ENCODE data around the gene CD63.
"Not testable (repeated sequence)": the region's sequence is repeated elsewhere in the genome, so short reads cannot be mapped to it uniquely, and the experiment has no call there.

The CD63 gene

GRCh38 chr12:55728939-55729818, at the start of gene CD63:
CD63 (minus strand) TSS chr12:55729009; CDS start chr12:55728341, 668 bp downstream.
- DNase-seq (ENCODE audit: low read depth), result peak; percentile 58

- DNase-seq (ENCODE audit: low read depth), result no peak
Observed at GRCh38 chr12:55777856-55778255, 49.0 kb upstream of the CD63 start.

GRCh38 chr12:55771736-55772135, 42.9 kb upstream of the CD63 start:
- no peak for DNase-seq (ENCODE audit: low read depth)

GRCh38 chr12:55767156-55767555, 38.3 kb upstream of the CD63 start:
- no peak for DNase-seq (ENCODE audit: low read depth)

GRCh38 chr12:55765736-55766290, 37.0 kb upstream of the CD63 start:
- no peak for DNase-seq (ENCODE audit: low read depth)

- no peak for DNase-seq (ENCODE audit: low read depth)
Observed at GRCh38 chr12:55762646-55763045, 33.8 kb upstream of the CD63 start.

- DNase-seq (ENCODE audit: low read depth), result no peak
Observed at GRCh38 chr12:55760663-55761062, 31.9 kb upstream of the CD63 start.

GRCh38 chr12:55758575-55758974, 29.8 kb upstream of the CD63 start:
- DNase-seq (ENCODE audit: low read depth), result not testable (repeated sequence)

- DNase-seq (ENCODE audit: low read depth), result no peak
Observed at GRCh38 chr12:55757701-55758100, 28.9 kb upstream of the CD63 start.

- no peak for DNase-seq (ENCODE audit: low read depth)
Observed at GRCh38 chr12:55755246-55755645, 26.4 kb upstream of the CD63 start.

- no peak for DNase-seq (ENCODE audit: low read depth)
Observed at GRCh38 chr12:55748230-55748993, 19.6 kb upstream of the CD63 start.

GRCh38 chr12:55746913-55747231, 18.1 kb upstream of the CD63 start:
- no peak for DNase-seq (ENCODE audit: low read depth)

- no peak for DNase-seq (ENCODE audit: low read depth)
Observed at GRCh38 chr12:55746174-55746912, 17.5 kb upstream of the CD63 start.

- no peak for DNase-seq (ENCODE audit: low read depth)
Observed at GRCh38 chr12:55745361-55746173, 16.8 kb upstream of the CD63 start.

GRCh38 chr12:55744340-55745030, 15.7 kb upstream of the CD63 start:
- no peak for DNase-seq (ENCODE audit: low read depth)

GRCh38 chr12:55743406-55744339, 14.9 kb upstream of the CD63 start:
- DNase-seq (ENCODE audit: low read depth), result no peak

GRCh38 chr12:55742719-55743405, 14.1 kb upstream of the CD63 start, which contains the start of gene GDF11:
GDF11 (plus strand) TSS chr12:55743122; CDS start chr12:55743317, 195 bp downstream.
- no peak for DNase-seq (ENCODE audit: low read depth)

GRCh38 chr12:55741931-55742680, 13.3 kb upstream of the CD63 start:
- DNase-seq (ENCODE audit: low read depth), result no peak

Data from stimulated activated CD8-positive, alpha-beta memory T cell treated with anti-CD3 and anti-CD28 coated beads, Interleukin-15, amount 100 ng/mL, for 24 hours (primary cell).